NOMO-1 treated with DMSO at 0.1 percent for 48 hours (cell line): Measurements from ENCODE around the gene AUH.
A peak's percentile ranks its signal among the peaks of the same experiment; 100 is the strongest.

Experiments
- DNase-seq: peaks from one replicate; lab custom pipeline; 2025; ENCODE audit not compliant: unreplicated experiment; lab: John Stamatoyannopoulos, UW

AUH gene

GRCh38 chr9:91341258-91341746 lies 20.4 kb downstream of the AUH start:
- DNase-seq, result no peak

GRCh38 chr9:91340395-91340967 lies 21.2 kb downstream of the AUH start:
- DNase-seq, result no peak

GRCh38 chr9:91338681-91339080 lies 23.0 kb downstream of the AUH start:
- DNase-seq, result no peak

- DNase-seq, result no peak
These were observed 24.9 kb downstream of the AUH start for GRCh38 chr9:91336786-91337185.

- DNase-seq, result no peak
These were observed 27.7 kb downstream of the AUH start for GRCh38 chr9:91334053-91334452.

- no peak for DNase-seq
These were observed 28.2 kb downstream of the AUH start for GRCh38 chr9:91333551-91333950.

- DNase-seq, result peak; percentile 3
These were observed 29.0 kb downstream of the AUH start for GRCh38 chr9:91332546-91333231.

GRCh38 chr9:91331849-91332248 lies 29.9 kb downstream of the AUH start:
- DNase-seq, result no peak

- no peak for DNase-seq
These were observed 33.5 kb downstream of the AUH start for GRCh38 chr9:91328186-91328585.

- DNase-seq, result no peak
These were observed 40.0 kb downstream of the AUH start for GRCh38 chr9:91321691-91322090.

- DNase-seq, result peak; percentile 30
These were observed 41.4 kb downstream of the AUH start for GRCh38 chr9:91320299-91320698.

GRCh38 chr9:91316093-91316492 lies 45.6 kb downstream of the AUH start:
- DNase-seq, result no peak

GRCh38 chr9:91315191-91315590 lies 46.5 kb downstream of the AUH start:
- no peak for DNase-seq

- DNase-seq, result no peak
These were observed 48.9 kb downstream of the AUH start for GRCh38 chr9:91312717-91313325.

- no peak for DNase-seq
These were observed 51.7 kb downstream of the AUH start for GRCh38 chr9:91310037-91310436.

GRCh38 chr9:91308191-91308590 lies 53.5 kb downstream of the AUH start:
- no peak for DNase-seq

- peak; percentile 27 for DNase-seq
These were observed 54.4 kb downstream of the AUH start for GRCh38 chr9:91307279-91307678.

- DNase-seq, result no peak
These were observed 55.5 kb downstream of the AUH start for GRCh38 chr9:91306296-91306630.

GRCh38 chr9:91305596-91306295 lies 56.0 kb downstream of the AUH start:
- DNase-seq, result no peak

GRCh38 chr9:91303741-91304415 lies 57.8 kb downstream of the AUH start:
- DNase-seq, result no peak

- peak; percentile 70 for DNase-seq
These were observed 58.9 kb downstream of the AUH start for GRCh38 chr9:91302831-91303230.
